Naive thymus-derived CD8-positive, alpha-beta T cell (primary cell): ENCODE results near the gene PRR23E. TPM values are rescaled to one million over a fixed set of nuclear protein-coding genes. Genes with fewer than 3 reads are reported as not detected.
A peak's percentile ranks its signal among the peaks of the same experiment; 100 is the strongest.

Experiments
- ATAC-seq, 2 donors: fragments of 150-1000 bp; cut with Tn5 transposase in 1 of 2; sonication (Bioruptor Pico), chemical (Tn5 transposase) in 1 of 2; 1 replicate in 1 of 2; 2 replicates in 1 of 2; pipeline ENCODE4 v1.10.0; 2021; ENCODE audit warnings: mild to moderate bottlenecking in 2 of 2, moderate library complexity in 2 of 2
- POLR2A ChIA-PET: fragments of 350-600 bp; sonication (Branson Sonifier 250); formaldehyde crosslinking; loops from one replicate; lab custom pipeline; 2021; ENCODE audit warnings: antibody characterized with exemption; lab: Charles Lee
- DNase-seq, 10 donors: peaks; one replicate each; pipeline versions ENCODE4 v3.0.0 to v3.0.0-alpha.2; 2020 to 2022
- H3K27ac Mint-ChIP-seq, 10 donors: one replicate each; pipeline ENCODE4 v1.8.0; 2020 to 2022; ENCODE audit warnings: mild to moderate bottlenecking in 10 of 10, mixed read lengths in 10 of 10, moderate library complexity in 4 of 10, inconsistent platforms in 1 of 10
- H3K27me3 Mint-ChIP-seq, 5 donors: one replicate each; pipeline ENCODE4 v1.8.0; 2021 to 2022; ENCODE audit warnings: mixed read lengths in 5 of 5
- H3K36me3 Mint-ChIP-seq, 3 donors: one replicate each; pipeline ENCODE4 v1.8.0; 2020 to 2022; ENCODE audit warnings: mixed read lengths in 3 of 3, mild to moderate bottlenecking in 2 of 3, inconsistent platforms in 1 of 3
- H3K4me1 Mint-ChIP-seq, 4 donors: one replicate each; pipeline ENCODE4 v1.8.0; 2021 to 2022; ENCODE audit warnings: mixed read lengths in 4 of 4
- H3K4me3 Mint-ChIP-seq, 10 donors: one replicate each; pipeline ENCODE4 v1.8.0; 2020 to 2022; ENCODE audit warnings: mild to moderate bottlenecking in 10 of 10, mixed read lengths in 10 of 10, moderate library complexity in 6 of 10, inconsistent platforms in 1 of 10
- H3K9me3 Mint-ChIP-seq, 9 donors: one replicate each; pipeline ENCODE4 v1.8.0; 2020 to 2022; ENCODE audit warnings: mixed read lengths in 9 of 9, mild to moderate bottlenecking in 3 of 9, inconsistent platforms in 1 of 9, moderate library complexity in 1 of 9
- polyA plus RNA-seq, 3 donors: library from polyadenylated mRNA; unstranded; fragments of 300-500 nt; fragmentation: Illumina TruSeq; gene quantifications; one replicate each; pipeline ENCODE4 v1.2.3, GENCODE V29; 2021
- total RNA-seq, 8 experiments: library from RNA in 2 of 8; stranded (reverse) in 2 of 8; gene quantifications; one replicate each; pipeline ENCODE4 v1.2.3 and lab custom pipeline; 2021 to 2026

Gene PRR23E
- total and polyA plus RNA-seq, 5 experiments from 2014 or later: not detected

DNA sequence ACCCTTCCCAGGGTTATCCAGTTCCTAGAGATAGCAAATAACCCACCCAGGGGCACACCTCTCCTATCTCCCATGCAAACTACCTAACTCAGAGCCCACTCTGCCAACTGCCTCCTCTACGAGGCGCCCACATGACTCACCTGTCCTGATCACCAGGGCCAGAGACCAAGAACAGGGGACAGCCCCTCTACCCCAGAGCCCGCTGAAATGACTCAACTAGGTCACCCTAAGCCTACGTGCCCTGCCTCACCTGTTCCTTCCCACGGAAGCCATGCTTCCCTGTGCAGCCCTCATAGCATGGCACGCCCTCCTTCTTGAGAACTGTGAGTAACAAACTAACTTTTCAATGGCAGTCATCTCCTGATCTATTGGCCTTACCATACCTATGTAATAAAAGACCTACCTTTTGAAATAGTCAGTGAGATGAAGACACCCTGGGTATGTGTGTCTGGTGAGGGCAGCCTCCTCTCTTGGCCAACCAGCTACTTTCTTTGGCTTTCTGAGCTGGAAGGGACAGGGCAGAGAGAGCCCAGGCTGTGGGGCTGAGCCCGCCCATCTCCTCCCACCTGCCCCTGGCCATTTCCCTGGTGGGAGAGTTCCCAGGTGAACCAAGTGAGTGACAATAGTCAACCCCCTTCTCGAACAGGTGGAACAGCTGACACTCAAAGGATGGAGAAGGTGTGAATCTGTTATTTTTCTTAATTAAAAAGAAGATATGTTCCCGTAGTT is 25.5 kb upstream of the PRR23E start:
- H3K27me3 Mint-ChIP-seq: peaks cover 12 to 59% (median 35%) of the 10 kb centered on the region in 5 donors
- H3K4me1 Mint-ChIP-seq: peaks cover 0 to 2% (median 0%) of the 10 kb centered on the region in 4 donors
- H3K4me3 Mint-ChIP-seq: no peak overlapping the region
- H3K9me3 Mint-ChIP-seq: peaks cover 0 to 6% (median 0%) of the 10 kb centered on the region in 9 donors
- POLR2A ChIA-PET: no interaction called here
- H3K36me3 Mint-ChIP-seq: no peaks in the 10 kb centered on the region
- DNase-seq (no peak), ATAC-seq (no peak)
- no peak overlapping the region for H3K27ac Mint-ChIP-seq

DNA sequence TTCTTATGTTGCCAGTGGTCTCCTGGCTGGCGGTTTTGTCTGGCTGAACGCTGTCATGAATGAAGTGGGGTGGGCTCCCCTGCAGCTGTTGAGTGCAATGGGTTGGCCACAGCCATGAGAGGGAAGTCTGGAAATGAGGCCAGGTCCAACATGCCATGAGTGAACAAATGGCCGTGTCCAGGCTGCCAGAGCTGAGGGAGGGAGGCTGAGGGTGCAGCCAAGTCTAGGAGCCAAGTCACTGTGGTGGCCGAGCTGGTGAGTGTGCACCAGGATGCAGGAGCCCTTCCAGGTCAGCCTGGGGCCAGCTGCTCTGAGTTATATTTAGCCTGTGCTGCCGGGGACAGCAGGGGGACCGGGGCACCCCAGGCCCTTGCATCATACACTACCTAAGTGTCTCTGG is 24.7 kb upstream of the PRR23E start:
- POLR2A ChIA-PET: no interaction called here
- ATAC-seq (no peak), DNase-seq (no peak)
- H3K27ac Mint-ChIP-seq: no peak overlapping the region
- H3K36me3 Mint-ChIP-seq: no peaks in the 10 kb centered on the region
- peaks cover 12 to 63% (median 35%) of the 10 kb centered on the region in 5 donors for H3K27me3 Mint-ChIP-seq
- H3K9me3 Mint-ChIP-seq: peaks cover 0 to 6% (median 0%) of the 10 kb centered on the region in 9 donors
- H3K4me1 Mint-ChIP-seq: peaks cover 0 to 2% (median 0%) of the 10 kb centered on the region in 4 donors
- H3K4me3 Mint-ChIP-seq: no peak overlapping the region

DNA sequence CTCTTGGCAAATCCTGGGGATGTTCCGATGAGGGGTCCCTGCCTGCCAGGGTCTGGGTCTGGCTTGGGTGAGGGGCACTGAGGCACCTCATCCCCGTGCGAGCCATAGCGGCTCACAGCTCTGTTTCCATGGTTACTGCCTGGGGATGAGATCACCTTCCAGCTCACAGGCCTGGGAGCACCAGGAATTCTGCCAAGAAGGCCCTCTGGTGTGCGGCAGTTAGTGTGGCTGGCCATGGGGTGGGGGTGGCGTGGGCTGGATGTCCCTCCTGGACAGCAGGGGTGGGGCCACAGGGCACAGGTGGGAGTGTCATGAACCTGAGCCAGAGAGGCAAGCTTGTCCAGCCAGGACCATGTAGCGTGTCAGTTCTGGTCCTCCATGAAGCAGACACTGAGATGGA is 22.1 kb upstream of the PRR23E start:
- Mint-ChIP-seq H3K27me3 (peaks cover 15 to 83% (median 36%) of the 10 kb centered on the region in 5 donors), H3K36me3 (no peaks in the 10 kb centered on the region), H3K27ac (no peak overlapping the region), H3K4me3 (no peak overlapping the region), H3K4me1 (peaks cover 0 to 2% (median 0%) of the 10 kb centered on the region in 4 donors), H3K9me3 (peaks cover 0 to 6% (median 0%) of the 10 kb centered on the region in 9 donors)
- DNase-seq: no peak
- POLR2A ChIA-PET: no interaction called here
- no peak for ATAC-seq

DNA sequence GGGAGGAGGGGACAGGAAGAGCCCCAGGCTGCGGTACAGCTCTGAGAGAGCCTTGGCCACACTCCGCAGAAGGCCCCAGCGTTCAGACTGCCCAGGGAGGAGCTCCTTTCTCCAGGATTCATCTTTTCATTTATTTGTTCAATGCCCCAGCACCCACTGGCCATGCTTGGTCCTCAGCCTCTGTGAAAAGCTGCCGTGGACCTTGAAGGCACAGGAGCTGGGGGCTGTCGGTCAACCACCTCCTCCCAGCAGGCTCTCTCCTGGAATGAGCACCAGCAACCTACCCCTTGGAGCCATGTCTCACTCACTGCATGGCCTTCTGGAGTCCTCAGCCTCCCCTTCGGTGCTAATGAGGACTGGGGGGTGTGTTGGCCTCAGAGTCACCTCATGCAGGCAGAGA is 21.6 kb upstream of the PRR23E start:
- H3K27ac Mint-ChIP-seq: no peak overlapping the region
- POLR2A ChIA-PET: no interaction called here
- DNase-seq (no peak), ATAC-seq (no peak)
- no peak overlapping the region for H3K4me3 Mint-ChIP-seq
- H3K9me3 Mint-ChIP-seq: peaks cover 0 to 6% (median 0%) of the 10 kb centered on the region in 9 donors
- peaks cover 0 to 2% (median 0%) of the 10 kb centered on the region in 4 donors for H3K4me1 Mint-ChIP-seq
- peaks cover 13 to 82% (median 36%) of the 10 kb centered on the region in 5 donors for H3K27me3 Mint-ChIP-seq
- no peaks in the 10 kb centered on the region for H3K36me3 Mint-ChIP-seq

DNA sequence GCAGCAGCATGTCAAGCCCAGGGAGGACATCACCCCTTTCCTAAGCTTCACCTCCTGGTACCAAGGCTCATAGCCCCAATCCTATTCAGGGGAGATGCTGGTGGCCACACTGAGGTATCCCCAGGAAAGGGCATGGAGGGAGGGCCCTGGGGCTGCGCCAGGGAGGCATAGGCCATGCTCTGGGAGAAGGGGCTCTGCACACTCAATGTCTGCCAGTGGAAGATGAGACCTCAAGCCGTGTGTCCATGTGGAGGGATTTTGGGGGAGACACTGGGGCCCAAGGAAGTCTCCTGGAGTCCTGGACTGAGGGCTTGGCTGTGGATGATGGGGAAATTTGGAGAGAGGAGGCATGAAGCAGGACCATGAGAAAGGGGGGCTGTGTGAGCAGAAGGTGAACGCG is 21.2 kb upstream of the PRR23E start:
- H3K36me3 Mint-ChIP-seq: no peaks in the 10 kb centered on the region
- H3K27ac Mint-ChIP-seq: no peak overlapping the region
- no peak for DNase-seq
- peaks cover 11 to 78% (median 33%) of the 10 kb centered on the region in 5 donors for H3K27me3 Mint-ChIP-seq
- no peak for ATAC-seq
- peaks cover 0 to 6% (median 0%) of the 10 kb centered on the region in 9 donors for H3K9me3 Mint-ChIP-seq
- POLR2A ChIA-PET: no interaction called here
- peaks cover 0 to 2% (median 0%) of the 10 kb centered on the region in 4 donors for H3K4me1 Mint-ChIP-seq
- no peak overlapping the region for H3K4me3 Mint-ChIP-seq

DNA sequence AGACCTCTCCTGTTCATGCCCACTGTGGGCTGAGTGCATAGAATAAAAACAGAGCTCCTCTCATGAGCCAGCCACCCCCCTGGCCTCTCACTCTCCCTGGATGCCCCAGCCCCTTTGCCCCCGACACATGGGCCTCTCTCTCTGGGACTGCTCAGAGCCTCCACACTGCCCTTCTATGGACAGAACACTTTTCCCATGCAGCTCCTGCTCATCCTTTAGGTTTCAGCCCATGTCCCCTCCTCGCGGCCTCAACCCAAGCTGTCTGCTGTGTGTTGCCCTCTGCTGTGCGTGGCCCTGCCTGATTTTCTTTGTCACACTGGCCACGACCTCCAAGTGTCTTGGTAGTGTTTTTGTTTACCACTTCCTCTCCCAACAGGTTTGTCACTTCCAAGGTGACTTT is 20.7 kb upstream of the PRR23E start:
- POLR2A ChIA-PET: no interaction called here
- no peak for ATAC-seq
- Mint-ChIP-seq H3K36me3 (no peaks in the 10 kb centered on the region), H3K27ac (no peak overlapping the region), H3K27me3 (peaks cover 10 to 73% (median 28%) of the 10 kb centered on the region in 5 donors), H3K9me3 (peaks cover 0 to 3% (median 0%) of the 10 kb centered on the region in 9 donors), H3K4me1 (peaks cover 0 to 2% (median 0%) of the 10 kb centered on the region in 4 donors), H3K4me3 (no peak overlapping the region)
- no peak for DNase-seq

DNA sequence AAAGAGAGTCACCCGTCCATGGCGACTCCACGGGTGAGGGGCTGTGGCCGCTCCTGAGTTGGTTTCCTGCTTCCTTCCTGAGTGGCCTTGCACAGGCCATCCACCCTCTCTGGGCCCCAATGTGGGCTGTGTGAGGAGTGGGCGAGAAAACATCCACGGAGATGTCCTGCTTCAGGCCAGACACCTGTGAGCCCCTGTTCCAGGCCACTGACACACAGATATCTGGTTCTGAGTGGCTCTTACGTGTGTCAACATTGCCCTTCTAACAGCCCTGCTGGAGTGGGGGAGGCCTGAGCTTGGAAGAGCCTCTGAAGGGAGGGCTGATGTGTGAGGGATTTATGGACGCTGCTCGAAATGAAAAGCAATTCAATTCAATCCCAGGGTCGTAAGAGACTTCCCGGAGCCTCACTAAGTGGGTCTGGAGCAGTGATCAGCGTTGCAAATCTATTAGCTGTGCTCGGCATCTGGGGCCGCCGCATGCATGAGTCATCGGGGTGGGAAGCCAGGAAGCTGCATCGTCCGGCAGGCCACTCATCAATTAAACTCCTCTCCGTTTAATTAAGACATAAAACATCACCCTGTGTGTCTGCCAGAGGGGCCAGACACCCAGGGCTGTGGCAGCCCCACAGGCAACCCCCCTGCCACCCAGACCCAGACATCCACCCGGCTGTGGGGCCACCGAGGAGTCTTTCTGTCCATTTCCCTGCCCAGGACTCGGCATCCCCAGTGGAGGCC is 20.0 kb upstream of the PRR23E start:
- POLR2A ChIA-PET: no interaction called here
- DNase-seq: no peak
- peak overlapping the region in 1 of 10 donors; percentile 57 for H3K27ac Mint-ChIP-seq
- no peak overlapping the region for H3K4me3 Mint-ChIP-seq
- H3K36me3 Mint-ChIP-seq: no peaks in the 10 kb centered on the region
- peaks cover 0 to 2% (median 0%) of the 10 kb centered on the region in 4 donors for H3K4me1 Mint-ChIP-seq
- H3K27me3 Mint-ChIP-seq: peaks cover 10 to 65% (median 26%) of the 10 kb centered on the region in 5 donors
- ATAC-seq: no peak
- H3K9me3 Mint-ChIP-seq: peaks cover 0 to 3% (median 2%) of the 10 kb centered on the region in 9 donors

DNA sequence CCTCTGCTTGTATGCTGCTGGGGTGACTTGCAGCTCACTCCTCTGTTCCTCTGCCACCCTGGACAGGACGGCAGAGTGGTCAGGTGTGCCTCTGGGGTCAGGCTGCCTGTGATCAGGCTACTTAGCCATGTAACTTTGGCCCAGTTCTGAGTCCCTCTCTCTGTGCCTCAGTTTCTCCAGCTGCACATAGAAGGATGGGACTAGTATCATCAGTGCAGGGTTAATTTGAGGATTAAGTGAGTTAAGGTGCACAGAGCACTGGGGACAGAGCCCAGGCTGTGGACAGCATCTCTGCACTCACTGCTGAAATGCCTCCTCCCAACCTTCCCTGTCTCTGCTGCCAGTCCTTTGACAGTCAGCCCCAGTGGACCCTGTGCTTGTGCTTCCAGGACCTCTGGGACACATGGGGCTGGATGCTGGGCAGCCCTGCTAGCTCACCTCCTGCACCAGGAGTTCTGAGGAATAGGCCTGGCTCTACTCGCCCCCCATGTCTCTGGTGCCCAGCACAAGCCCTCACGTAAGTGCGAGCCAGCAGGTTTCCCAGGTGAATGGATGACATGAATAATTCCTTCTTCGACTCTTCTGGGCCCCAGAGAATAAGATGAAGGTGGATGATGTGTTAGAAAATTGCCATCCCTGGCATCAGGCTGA is 19.3 kb upstream of the PRR23E start:
- DNase-seq (no peak), ATAC-seq (no peak)
- H3K27me3 Mint-ChIP-seq: peaks cover 10 to 59% (median 24%) of the 10 kb centered on the region in 5 donors
- no peak overlapping the region for H3K4me3 Mint-ChIP-seq
- POLR2A ChIA-PET: no interaction called here
- no peak overlapping the region for H3K27ac Mint-ChIP-seq
- H3K36me3 Mint-ChIP-seq: no peaks in the 10 kb centered on the region
- peaks cover 0 to 10% (median 2%) of the 10 kb centered on the region in 9 donors for H3K9me3 Mint-ChIP-seq
- peaks cover 0 to 2% (median 0%) of the 10 kb centered on the region in 4 donors for H3K4me1 Mint-ChIP-seq

DNA sequence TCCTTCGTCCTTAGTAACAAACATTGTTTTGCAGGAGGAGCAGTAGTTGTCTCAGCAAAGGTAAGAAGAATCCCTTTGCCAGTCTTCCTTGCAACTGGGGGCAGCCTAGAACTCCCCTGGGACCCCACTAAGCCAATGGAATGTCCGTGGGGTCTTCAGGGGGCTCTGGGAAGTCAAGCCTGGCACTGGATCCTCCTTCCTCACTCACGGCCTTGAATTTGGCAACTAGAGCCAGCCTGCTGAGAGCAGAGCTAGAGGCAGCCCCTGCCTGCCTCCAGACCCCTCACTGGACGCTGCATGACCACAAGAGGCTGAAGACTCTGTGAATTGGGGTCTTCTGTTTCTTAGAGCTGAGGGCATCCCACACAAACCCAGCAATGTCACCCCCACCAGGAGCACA is 18.6 kb upstream of the PRR23E start:
- H3K4me3 Mint-ChIP-seq: no peak overlapping the region
- no peaks in the 10 kb centered on the region for H3K36me3 Mint-ChIP-seq
- peaks cover 0 to 14% (median 2%) of the 10 kb centered on the region in 9 donors for H3K9me3 Mint-ChIP-seq
- H3K4me1 Mint-ChIP-seq: peaks cover 0 to 2% (median 0%) of the 10 kb centered on the region in 4 donors
- ATAC-seq (no peak), DNase-seq (no peak)
- H3K27me3 Mint-ChIP-seq: peaks cover 10 to 56% (median 24%) of the 10 kb centered on the region in 5 donors
- POLR2A ChIA-PET: no interaction called here
- no peak overlapping the region for H3K27ac Mint-ChIP-seq

DNA sequence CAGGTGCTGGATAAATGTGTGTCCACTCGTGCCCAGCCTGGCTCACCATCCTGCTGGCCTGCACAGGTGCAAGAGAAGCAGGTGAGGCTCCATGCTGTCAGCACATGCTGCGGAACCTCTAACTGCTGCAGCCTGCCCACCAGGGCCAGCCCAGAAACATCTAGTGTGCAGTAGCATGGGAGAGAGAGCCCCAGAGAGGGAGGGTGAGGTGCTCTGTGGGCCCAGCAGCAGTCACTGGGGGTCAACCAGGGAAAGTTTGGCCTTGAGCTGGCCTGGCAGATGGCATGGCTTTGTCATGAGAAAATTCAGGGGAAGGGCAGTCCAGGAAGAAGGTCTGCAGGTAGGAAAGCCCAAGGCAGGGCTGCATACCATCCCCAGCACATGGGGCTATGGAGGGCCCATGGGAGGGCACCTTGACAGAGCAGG is 18.2 kb upstream of the PRR23E start:
- ATAC-seq: no peak
- POLR2A ChIA-PET: no interaction called here
- Mint-ChIP-seq H3K27ac (peak overlapping the region in 1 of 10 donors; percentile 85), H3K4me1 (peaks cover 0 to 2% (median 0%) of the 10 kb centered on the region in 4 donors), H3K36me3 (no peaks in the 10 kb centered on the region), H3K27me3 (peaks cover 10 to 52% (median 21%) of the 10 kb centered on the region in 5 donors), H3K4me3 (no peak overlapping the region), H3K9me3 (peaks cover 0 to 14% (median 4%) of the 10 kb centered on the region in 9 donors)
- DNase-seq: no peak

DNA sequence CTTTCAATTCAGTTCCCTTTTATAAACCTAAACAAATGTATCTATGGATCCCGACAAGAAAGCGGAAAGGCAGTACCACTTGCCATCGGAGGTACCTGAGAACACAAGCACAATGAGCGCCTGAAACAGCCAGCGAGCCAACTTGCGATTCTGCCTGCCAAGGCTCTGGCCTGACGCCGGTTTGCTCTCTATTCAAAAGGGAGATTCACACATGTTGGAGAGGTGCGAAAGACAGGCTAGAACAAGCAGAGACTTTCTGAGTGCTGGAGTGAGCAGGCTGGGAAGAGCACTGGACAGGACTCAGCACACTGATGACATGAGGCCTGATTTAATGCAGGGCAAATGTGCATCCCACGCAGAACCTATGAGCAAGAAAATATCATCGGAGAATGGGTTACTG is 17.7 kb upstream of the PRR23E start:
- Mint-ChIP-seq H3K4me1 (peaks cover 0 to 2% (median 0%) of the 10 kb centered on the region in 4 donors), H3K9me3 (peaks cover 0 to 14% (median 4%) of the 10 kb centered on the region in 9 donors), H3K27me3 (peaks cover 10 to 46% (median 20%) of the 10 kb centered on the region in 5 donors), H3K4me3 (no peak overlapping the region), H3K36me3 (no peaks in the 10 kb centered on the region), H3K27ac (no peak overlapping the region)
- POLR2A ChIA-PET: no interaction called here
- ATAC-seq (no peak), DNase-seq (no peak)

DNA sequence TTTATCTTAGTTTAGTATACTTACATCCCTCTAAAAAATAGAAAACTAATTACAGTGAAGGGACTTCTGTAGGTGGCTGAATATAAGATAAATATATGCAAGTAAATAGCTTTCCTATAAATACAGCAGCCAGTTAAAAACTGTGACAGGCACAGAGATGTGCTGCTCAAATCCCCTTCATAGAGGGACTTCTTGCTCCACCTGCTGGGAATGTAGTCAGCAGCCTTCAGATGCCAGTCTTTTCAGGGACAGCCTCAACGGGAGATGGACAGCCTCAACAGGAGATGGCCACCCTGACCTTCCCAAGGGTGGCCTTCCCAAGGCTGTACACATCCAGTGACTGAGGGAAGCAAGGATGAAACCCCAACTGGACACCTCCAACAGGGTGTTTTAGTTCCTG is 15.7 kb upstream of the PRR23E start:
- peaks cover 0 to 2% (median 0%) of the 10 kb centered on the region in 4 donors for H3K4me1 Mint-ChIP-seq
- H3K36me3 Mint-ChIP-seq: no peaks in the 10 kb centered on the region
- DNase-seq (no peak), ATAC-seq (no peak)
- H3K4me3 Mint-ChIP-seq: no peak overlapping the region
- no peak overlapping the region for H3K27ac Mint-ChIP-seq
- H3K27me3 Mint-ChIP-seq: peaks cover 7 to 27% (median 13%) of the 10 kb centered on the region in 5 donors
- H3K9me3 Mint-ChIP-seq: peaks cover 0 to 14% (median 4%) of the 10 kb centered on the region in 9 donors
- POLR2A ChIA-PET: no interaction called here
